CD4-positive, alpha-beta T cell (primary cell): ENCODE results near the gene RAB14. TPM values are rescaled to one million over a fixed set of nuclear protein-coding genes. Genes with fewer than 3 reads are reported as not detected.
A peak's percentile ranks its signal among the peaks of the same experiment; 100 is the strongest.
"Not testable (repeated sequence)": the region's sequence is repeated elsewhere in the genome, so short reads cannot be mapped to it uniquely, and the experiment has no call there.

Experiments
- ATAC-seq: fragments of 200-7000 bp; cut with Tn5 transposase; one replicate; pipeline ENCODE4 v1.10.0; 2022; ENCODE audit warnings: mild to moderate bottlenecking; ENCODE audit not compliant: poor library complexity
- CTCF ChIA-PET: fragments of 350-600 bp; sonication (Branson Sonifier 250); formaldehyde crosslinking; loops from one replicate; lab custom pipeline; 2021; ENCODE audit warnings: antibody characterized with exemption, inconsistent platforms; lab: Charles Lee
- POLR2A ChIA-PET: fragments of 350-600 bp; sonication (Branson Sonifier 250); formaldehyde crosslinking; loops from one replicate; lab custom pipeline; 2021; ENCODE audit warnings: antibody characterized with exemption, inconsistent platforms; lab: Charles Lee
- DNase-seq, 14 experiments: peaks; one replicate each; pipeline ENCODE4 v3.0.0-alpha.2; 2013 to 2020; ENCODE audit warnings: mixed read lengths in 2 of 14
- H3K27ac ChIP-seq, 2 donors: one replicate each; pipeline versions ENCODE4 v1.5.1 to v1.7.0; 2013; ENCODE audit warnings: low read length in 2 of 2, low read depth in 1 of 2, mild to moderate bottlenecking in 1 of 2
- H3K27me3 ChIP-seq, 2 experiments: 1 replicate in 1 of 2; 2 replicates in 1 of 2; pipeline versions ENCODE4 v1.6.1 to v1.7.0; 2013; ENCODE audit warnings: low read length in 2 of 2, control low read depth in 1 of 2, mild to moderate bottlenecking in 1 of 2, moderate library complexity in 1 of 2; ENCODE audit not compliant: insufficient read depth in 2 of 2, control insufficient read depth in 1 of 2
- H3K36me3 ChIP-seq: one replicate; pipeline ENCODE4 v1.6.1; 2013; ENCODE audit warnings: low read length, control low read depth; ENCODE audit not compliant: insufficient read depth
- H3K4me1 ChIP-seq: one replicate; pipeline ENCODE4 v1.6.1; 2013; ENCODE audit warnings: low read length, control low read depth; ENCODE audit not compliant: insufficient read depth
- H3K4me3 ChIP-seq: one replicate; pipeline ENCODE4 v1.5.1; 2013; ENCODE audit warnings: mild to moderate bottlenecking, low read length, moderate library complexity
- H3K9me3 ChIP-seq, 2 experiments: 1 replicate in 1 of 2; 2 replicates in 1 of 2; pipeline versions ENCODE4 v1.6.1 to v1.7.0; 2013; ENCODE audit warnings: low read length in 2 of 2, mild to moderate bottlenecking in 2 of 2, control low read depth in 1 of 2, moderate library complexity in 1 of 2; ENCODE audit not compliant: control insufficient read depth in 1 of 2, insufficient read depth in 1 of 2
- H3K27ac Mint-ChIP-seq: one replicate; pipeline ENCODE4 v1.8.0; 2020; ENCODE audit warnings: mixed read lengths
- H3K27me3 Mint-ChIP-seq: one replicate; pipeline ENCODE4 v1.8.0; 2021; ENCODE audit warnings: mixed read lengths
- H3K36me3 Mint-ChIP-seq: one replicate; pipeline ENCODE4 v1.8.0; 2021; ENCODE audit warnings: low read depth, mixed read lengths
- H3K4me1 Mint-ChIP-seq: one replicate; pipeline ENCODE4 v1.8.0; 2021; ENCODE audit warnings: low read depth, mixed read lengths
- H3K4me3 Mint-ChIP-seq: one replicate; pipeline ENCODE4 v1.8.0; 2020; ENCODE audit warnings: mild to moderate bottlenecking, mixed read lengths
- H3K9me3 Mint-ChIP-seq: one replicate; pipeline ENCODE4 v1.8.0; 2020; ENCODE audit warnings: mixed read lengths
- CTCF ChIP-seq: fragments of 200-600 bp; IDR thresholded peaks from one replicate; pipeline ENCODE4 v1.8.0; 2022; ENCODE audit warnings: antibody characterized with exemption, mild to moderate bottlenecking
- intact Hi-C, 2 experiments: fragments of 100-400 bp; cut with DNase I in 1 of 2; cut with micrococcal nuclease in 1 of 2; formaldehyde crosslinking; loops; one replicate each; pipeline versions ENCODE4 v1.15.1 to v1.9.0; 2023 to 2025; cut with DNase I, micrococcal nuclease
- total RNA-seq, 174 experiments: library from RNA in 2 of 174; stranded (reverse) in 2 of 174; gene quantifications; one replicate each; pipeline ENCODE4 v1.2.3 and lab custom pipeline; 2021 to 2026

RAB14 gene
- total RNA-seq, 2 experiments from 2014 or later, result 57.4 to 58.2 TPM

- Mint-ChIP-seq H3K9me3 (no peaks in the 10 kb centered on the region), H3K36me3 (peaks cover 84% of the 10 kb centered on the region), H3K4me1 (peaks cover 56% of the 10 kb centered on the region), H3K4me3 (no peak overlapping the region), H3K27ac (peak overlapping the region; percentile 74), H3K27me3 (no peaks in the 10 kb centered on the region)
- TF ChIP-seq CTCF, result no peak
- H3K9me3 ChIP-seq, result no peaks in the 10 kb centered on the region
- H3K4me1 ChIP-seq, result peaks cover 11% of the 10 kb centered on the region
- intact Hi-C loops, result no loop called here
- peaks cover 76% of the 10 kb centered on the region for H3K36me3 ChIP-seq
- ChIA-PET POLR2A (interaction anchor here (1.2 to 1.7 kb wide), 3 partner anchors 10 to 19 kb away, joined by 3 to 12 read pairs (median 4); partner anchors contain the start of gene RAB14), CTCF (no interaction called here)
- no peaks in the 10 kb centered on the region for H3K27me3 ChIP-seq
- no peak for DNase-seq
- no peak overlapping the region for H3K4me3 ChIP-seq
- ATAC-seq, result no peak
- H3K27ac ChIP-seq, result peak overlapping the region in 1 of 2 donors; percentile 24
Measured at GRCh38 chr9:121182989-121183388, 18.7 kb downstream of the RAB14 start.

GRCh38 chr9:121182101-121182836, 19.4 kb downstream of the RAB14 start:
- DNase-seq (no peak), ATAC-seq (no peak)
- CTCF ChIA-PET, result no interaction called here
- Histone ChIP-seq H3K27me3 (no peaks in the 10 kb centered on the region), H3K4me3 (no peak overlapping the region), H3K27ac (no peak overlapping the region), H3K9me3 (no peaks in the 10 kb centered on the region), H3K4me1 (peaks cover 11% of the 10 kb centered on the region), H3K36me3 (peaks cover 83% of the 10 kb centered on the region)
- no peak for TF ChIP-seq CTCF
- H3K36me3 Mint-ChIP-seq, result peaks cover 91% of the 10 kb centered on the region
- POLR2A ChIA-PET, result interaction anchor here (0.5 to 0.9 kb wide), 2 partner anchors 61 to 91 kb away, joined by 3 to 5 read pairs; no protein-coding TSS in a partner anchor
- peak overlapping the region; percentile 38 for H3K27ac Mint-ChIP-seq
- peaks cover 49% of the 10 kb centered on the region for H3K4me1 Mint-ChIP-seq
- intact Hi-C loops, result no loop called here
- H3K4me3 Mint-ChIP-seq, result no peak overlapping the region
- no peaks in the 10 kb centered on the region for H3K9me3 Mint-ChIP-seq
- no peaks in the 10 kb centered on the region for H3K27me3 Mint-ChIP-seq

GRCh38 chr9:121179930-121180681, 21.6 kb downstream of the RAB14 start:
- H3K9me3 ChIP-seq, result no peaks in the 10 kb centered on the region
- peaks cover 97% of the 10 kb centered on the region for H3K36me3 Mint-ChIP-seq
- peaks cover 32% of the 10 kb centered on the region for H3K4me1 Mint-ChIP-seq
- H3K9me3 Mint-ChIP-seq, result no peaks in the 10 kb centered on the region
- no peaks in the 10 kb centered on the region for H3K4me1 ChIP-seq
- ChIA-PET CTCF (no interaction called here), POLR2A (interaction anchor here (2.2 kb wide), 1 partner anchor 10 kb away, joined by 6 read pairs; no protein-coding TSS in a partner anchor)
- no peak overlapping the region for H3K27ac ChIP-seq
- no peak for ATAC-seq
- no peak for TF ChIP-seq CTCF
- peaks cover 81% of the 10 kb centered on the region for H3K36me3 ChIP-seq
- H3K4me3 Mint-ChIP-seq, result no peak overlapping the region
- H3K27ac Mint-ChIP-seq, result peak overlapping the region; percentile 69
- no peaks in the 10 kb centered on the region for H3K27me3 ChIP-seq
- H3K27me3 Mint-ChIP-seq, result no peaks in the 10 kb centered on the region
- H3K4me3 ChIP-seq, result no peak overlapping the region
- no peak for DNase-seq
- intact Hi-C loops, result no loop called here

GRCh38 chr9:121179373-121179721, 22.3 kb downstream of the RAB14 start:
- H3K9me3 Mint-ChIP-seq, H3K27ac ChIP-seq, DNase-seq, H3K4me3 Mint-ChIP-seq, H3K4me1 ChIP-seq, CTCF ChIA-PET, intact Hi-C loops, ATAC-seq, POLR2A ChIA-PET, H3K4me3 ChIP-seq, H3K27me3 ChIP-seq, H3K27me3 Mint-ChIP-seq, H3K9me3 ChIP-seq: not testable (repeated sequence)
- peaks cover 84% of the 10 kb centered on the region for H3K36me3 ChIP-seq
- Mint-ChIP-seq H3K36me3 (peaks cover 97% of the 10 kb centered on the region), H3K4me1 (peaks cover 24% of the 10 kb centered on the region), H3K27ac (peak overlapping the region; percentile 69)
